ENCODE data around the gene PROCA1. TPM values are rescaled to one million over a fixed set of nuclear protein-coding genes. Genes with fewer than 3 reads are reported as not detected.

PROCA1 gene
- total and polyA plus RNA-seq, 2 of the 13 experiments (the other 11 are each of a cell fraction or from before 2014, with no cell fraction given): 0.73 to 1.5 TPM

DNA sequence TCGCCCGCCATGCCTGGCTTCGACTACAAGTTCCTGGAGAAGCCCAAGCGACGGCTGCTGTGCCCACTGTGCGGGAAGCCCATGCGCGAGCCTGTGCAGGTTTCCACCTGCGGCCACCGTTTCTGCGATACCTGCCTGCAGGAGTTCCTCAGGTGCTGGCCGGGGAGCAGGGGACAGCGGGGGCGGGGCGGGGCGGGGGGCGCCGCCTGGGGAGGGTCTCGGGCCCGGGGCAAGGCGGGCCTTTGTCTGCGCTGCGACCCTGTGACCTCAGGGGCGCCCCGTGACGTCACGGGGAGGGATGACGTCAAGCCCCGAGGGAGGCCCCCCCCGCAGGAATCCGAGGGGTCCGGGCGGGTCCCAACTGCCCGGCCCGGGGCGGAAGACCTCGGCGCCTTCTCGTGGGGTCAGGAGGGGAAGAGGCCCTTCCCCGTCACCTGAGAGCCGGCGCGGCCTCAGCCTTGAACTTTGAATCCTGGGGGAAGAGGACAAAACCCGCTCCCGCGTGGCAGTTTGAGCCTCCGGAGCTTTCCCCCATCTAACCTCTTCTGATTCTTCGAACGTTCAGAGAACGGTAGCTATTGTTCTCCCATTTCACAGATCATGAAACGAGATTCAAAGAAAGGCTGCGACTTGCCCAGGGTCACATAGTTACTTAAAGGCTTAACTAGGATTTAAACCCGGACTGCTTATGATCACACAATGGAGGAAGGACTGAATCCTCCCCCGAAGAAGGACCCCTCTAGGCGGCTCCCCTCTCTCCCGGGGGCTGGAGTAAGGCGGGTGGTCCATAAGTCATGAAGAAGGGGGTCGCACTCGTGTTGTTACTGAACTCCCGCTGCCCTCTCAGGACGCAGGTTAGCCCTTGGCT is 32.6 kb upstream of the PROCA1 start (continued):
- TF ChIP-seq SP140L (CRISPR knock-in tag; IDR thresholded peaks at IDR 0.05; ENCODE audit: borderline replicate concordance): no peak
- 0 out of 2 replicates have a peak, but pooled peaks have one; percentile 14 for TF ChIP-seq ZNF670 (CRISPR knock-in tag; IDR thresholded peaks at IDR 0.05; ENCODE audit: borderline replicate concordance)
- 0 out of 2 replicates have a peak, but pooled peaks have one; percentile 18 for TF ChIP-seq ZNF792 (CRISPR knock-in tag; IDR thresholded peaks at IDR 0.05)
- TF ChIP-seq MTF1 (CRISPR knock-in tag; IDR thresholded peaks at IDR 0.05): peak; percentile 20; the same call in 1 of the 2 replicates
- TF ChIP-seq SAP130 (CRISPR knock-in tag; IDR thresholded peaks at IDR 0.05; ENCODE audit: low read depth): peak; percentile 81
- no peak for TF ChIP-seq MEIS2 (CRISPR knock-in tag; IDR thresholded peaks at IDR 0.05)
- TF ChIP-seq SIN3A (IDR thresholded peaks at IDR 0.05; ENCODE audit: borderline replicate concordance, low read depth, low read length): peak; percentile 59; the same call in 1 of the 2 replicates
- TF ChIP-seq, protein P1, sequence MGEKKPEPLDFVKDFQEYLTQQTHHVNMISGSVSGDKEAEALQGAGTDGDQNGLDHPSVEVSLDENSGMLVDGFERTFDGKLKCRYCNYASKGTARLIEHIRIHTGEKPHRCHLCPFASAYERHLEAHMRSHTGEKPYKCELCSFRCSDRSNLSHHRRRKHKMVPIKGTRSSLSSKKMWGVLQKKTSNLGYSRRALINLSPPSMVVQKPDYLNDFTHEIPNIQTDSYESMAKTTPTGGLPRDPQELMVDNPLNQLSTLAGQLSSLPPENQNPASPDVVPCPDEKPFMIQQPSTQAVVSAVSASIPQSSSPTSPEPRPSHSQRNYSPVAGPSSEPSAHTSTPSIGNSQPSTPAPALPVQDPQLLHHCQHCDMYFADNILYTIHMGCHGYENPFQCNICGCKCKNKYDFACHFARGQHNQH (CRISPR knock-in tag; IDR thresholded peaks at IDR 0.05): peak; percentile 22; the same call in 1 of the 2 replicates
- peak; percentile 23; the same call in 1 of the 2 replicates for TF ChIP-seq THAP11 (CRISPR knock-in tag; IDR thresholded peaks at IDR 0.05)
- no peak for TF ChIP-seq ZFP62 (CRISPR knock-in tag; IDR thresholded peaks at IDR 0.05)
- no peak for TF ChIP-seq MEIS1 (CRISPR knock-in tag; IDR thresholded peaks at IDR 0.05; ENCODE audit: borderline replicate concordance)
- TF ChIP-seq KDM1A (CRISPR knock-in tag; IDR thresholded peaks at IDR 0.05): no peak
- peak; percentile 61; the same call in 1 of the 2 replicates for TF ChIP-seq MTA1 (CRISPR knock-in tag; IDR thresholded peaks at IDR 0.05; ENCODE audit: borderline replicate concordance)
- TF ChIP-seq SALL2 (CRISPR knock-in tag; IDR thresholded peaks at IDR 0.05): no peak; the same call in 1 of the 2 replicates
- TF ChIP-seq ESRRA (CRISPR knock-in tag; IDR thresholded peaks at IDR 0.05; ENCODE audit: low read depth): 0 out of 2 replicates have a peak, but pooled peaks have one; percentile 14
- no peak for TF ChIP-seq ZNF720 (CRISPR knock-in tag; IDR thresholded peaks at IDR 0.05)
- TF ChIP-seq RAD51 (IDR thresholded peaks at IDR 0.05; ENCODE audit: borderline replicate concordance): no peak
- 0 out of 2 replicates have a peak, but pooled peaks have one; percentile 62 for TF ChIP-seq ZNF619 (CRISPR knock-in tag; IDR thresholded peaks at IDR 0.05)
- TF ChIP-seq, protein P2, sequence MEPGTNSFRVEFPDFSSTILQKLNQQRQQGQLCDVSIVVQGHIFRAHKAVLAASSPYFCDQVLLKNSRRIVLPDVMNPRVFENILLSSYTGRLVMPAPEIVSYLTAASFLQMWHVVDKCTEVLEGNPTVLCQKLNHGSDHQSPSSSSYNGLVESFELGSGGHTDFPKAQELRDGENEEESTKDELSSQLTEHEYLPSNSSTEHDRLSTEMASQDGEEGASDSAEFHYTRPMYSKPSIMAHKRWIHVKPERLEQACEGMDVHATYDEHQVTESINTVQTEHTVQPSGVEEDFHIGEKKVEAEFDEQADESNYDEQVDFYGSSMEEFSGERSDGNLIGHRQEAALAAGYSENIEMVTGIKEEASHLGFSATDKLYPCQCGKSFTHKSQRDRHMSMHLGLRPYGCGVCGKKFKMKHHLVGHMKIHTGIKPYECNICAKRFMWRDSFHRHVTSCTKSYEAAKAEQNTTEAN (CRISPR knock-in tag; conservative IDR thresholded peaks at IDR 0.05): no peak
- TF ChIP-seq, protein P3, sequence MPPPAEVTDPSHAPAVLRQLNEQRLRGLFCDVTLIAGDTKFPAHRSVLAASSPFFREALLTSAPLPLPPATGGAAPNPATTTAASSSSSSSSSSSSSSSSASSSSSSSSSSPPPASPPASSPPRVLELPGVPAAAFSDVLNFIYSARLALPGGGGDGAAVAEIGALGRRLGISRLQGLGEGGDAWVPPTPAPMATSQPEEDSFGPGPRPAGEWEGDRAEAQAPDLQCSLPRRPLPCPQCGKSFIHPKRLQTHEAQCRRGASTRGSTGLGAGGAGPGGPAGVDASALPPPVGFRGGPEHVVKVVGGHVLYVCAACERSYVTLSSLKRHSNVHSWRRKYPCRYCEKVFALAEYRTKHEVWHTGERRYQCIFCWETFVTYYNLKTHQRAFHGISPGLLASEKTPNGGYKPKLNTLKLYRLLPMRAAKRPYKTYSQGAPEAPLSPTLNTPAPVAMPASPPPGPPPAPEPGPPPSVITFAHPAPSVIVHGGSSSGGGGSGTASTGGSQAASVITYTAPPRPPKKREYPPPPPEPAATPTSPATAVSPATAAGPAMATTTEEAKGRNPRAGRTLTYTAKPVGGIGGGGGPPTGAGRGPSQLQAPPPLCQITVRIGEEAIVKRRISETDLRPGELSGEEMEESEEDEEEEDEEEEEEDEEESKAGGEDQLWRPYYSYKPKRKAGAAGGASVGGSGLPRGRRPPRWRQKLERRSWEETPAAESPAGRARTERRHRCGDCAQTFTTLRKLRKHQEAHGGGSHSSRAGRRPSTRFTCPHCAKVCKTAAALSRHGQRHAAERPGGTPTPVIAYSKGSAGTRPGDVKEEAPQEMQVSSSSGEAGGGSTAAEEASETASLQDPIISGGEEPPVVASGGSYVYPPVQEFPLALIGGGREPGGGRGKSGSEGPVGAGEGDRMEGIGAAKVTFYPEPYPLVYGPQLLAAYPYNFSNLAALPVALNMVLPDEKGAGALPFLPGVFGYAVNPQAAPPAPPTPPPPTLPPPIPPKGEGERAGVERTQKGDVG (CRISPR knock-in tag; IDR thresholded peaks at IDR 0.05; ENCODE audit: borderline replicate concordance): no peak
- 0 out of 2 replicates have a peak, but pooled peaks have one; percentile 34 for TF ChIP-seq FOXA3 (CRISPR knock-in tag; IDR thresholded peaks at IDR 0.05)
- TF ChIP-seq ZNF367 (CRISPR knock-in tag; IDR thresholded peaks at IDR 0.05; ENCODE audit: borderline replicate concordance): no peak
- no peak for TF ChIP-seq CBX5 (CRISPR knock-in tag; IDR thresholded peaks at IDR 0.05; ENCODE audit: borderline replicate concordance)
- TF ChIP-seq NBN (conservative IDR thresholded peaks at IDR 0.05): no peak
- no peak for TF ChIP-seq FOXP1 (IDR thresholded peaks at IDR 0.05)
- 0 out of 2 replicates have a peak, but pooled peaks have one; percentile 8 for TF ChIP-seq FOXP1 (CRISPR knock-in tag; IDR thresholded peaks at IDR 0.05)
- TF ChIP-seq KDM6A (CRISPR knock-in tag; IDR thresholded peaks at IDR 0.05; ENCODE audit: low read depth): no peak

Data from HepG2 (cell line).